HG02588 (cell line): ENCODE measurements around the gene CCNQ.

Source experiments
- ATAC-seq: cut with Tn5 transposase; IDR thresholded peaks from one replicate; pipeline ENCODE4 v1.9.1; 2021; ENCODE audit warnings: mild to moderate bottlenecking, moderate library complexity; ENCODE audit not compliant: unreplicated experiment

CCNQ gene

GRCh38 chrX:153637121-153638040 is 38.4 kb upstream of the CCNQ start:
- no peak for ATAC-seq

DNA sequence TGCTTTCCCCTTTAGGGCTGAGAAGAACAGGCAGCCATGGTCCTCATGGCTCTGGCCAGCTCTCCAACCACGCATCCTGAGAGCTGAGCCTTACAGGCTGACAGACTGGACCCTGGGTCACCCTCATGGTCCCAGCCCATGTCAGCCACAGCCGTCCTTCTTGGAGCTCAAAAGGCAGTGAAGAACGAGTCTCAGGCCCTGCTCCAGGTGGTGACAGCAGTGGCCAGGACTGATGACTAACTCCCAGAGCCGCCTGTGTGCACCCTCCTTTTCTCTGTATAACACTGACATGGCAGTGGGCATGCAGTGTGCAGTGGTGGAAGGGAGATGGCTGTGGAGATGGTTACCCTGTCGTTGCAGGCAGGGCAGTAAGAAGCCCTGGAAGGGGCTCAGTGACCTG is 37.8 kb upstream of the CCNQ start:
- no peak for ATAC-seq

- no peak for ATAC-seq
Observed at GRCh38 chrX:153635788-153636668, 37.1 kb upstream of the CCNQ start.

DNA sequence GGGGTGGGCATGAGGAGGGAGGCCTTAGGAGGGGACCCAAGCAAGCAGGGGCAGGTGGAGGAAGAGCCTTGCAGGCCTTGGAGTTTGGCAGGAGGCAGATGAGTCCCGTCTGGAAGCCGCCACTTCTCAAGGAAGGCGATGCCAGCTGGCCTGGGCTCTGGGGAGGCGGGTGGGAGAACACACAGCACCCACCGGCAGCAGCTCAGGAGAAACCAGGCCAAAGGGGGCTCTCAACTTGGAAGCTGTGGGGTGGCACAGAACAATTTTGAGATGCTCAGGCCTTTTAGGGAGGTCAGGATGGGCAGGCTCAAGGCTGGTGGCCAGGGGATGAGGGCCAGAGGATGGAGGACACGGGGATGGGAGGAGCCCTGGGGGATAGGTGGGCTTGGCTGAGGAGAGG is 36.4 kb upstream of the CCNQ start:
- no peak for ATAC-seq

- no peak for ATAC-seq
Observed at GRCh38 chrX:153634832-153635231, 35.9 kb upstream of the CCNQ start.

DNA sequence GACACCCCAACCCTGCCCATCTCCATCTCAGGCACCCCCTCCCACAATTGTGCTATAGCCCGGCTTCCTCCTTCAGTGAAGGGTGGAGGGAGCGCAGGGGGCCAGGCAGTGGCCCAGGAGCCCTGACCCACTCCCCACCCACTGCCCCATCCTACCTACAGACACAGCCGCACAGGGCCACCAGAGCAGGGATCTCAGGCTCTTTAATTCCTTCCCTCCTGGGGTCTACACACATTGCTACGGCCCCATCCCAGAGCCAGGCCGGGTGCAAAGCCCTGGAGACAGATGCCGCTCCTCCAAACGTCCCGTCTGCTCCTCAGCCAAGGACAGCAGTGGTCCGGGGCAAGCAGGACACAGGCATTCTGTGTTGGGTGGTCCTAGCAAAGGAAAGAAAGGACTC is 35.3 kb upstream of the CCNQ start:
- ATAC-seq = no peak

GRCh38 chrX:153633607-153634180 is 34.8 kb upstream of the CCNQ start:
- no peak for ATAC-seq

DNA sequence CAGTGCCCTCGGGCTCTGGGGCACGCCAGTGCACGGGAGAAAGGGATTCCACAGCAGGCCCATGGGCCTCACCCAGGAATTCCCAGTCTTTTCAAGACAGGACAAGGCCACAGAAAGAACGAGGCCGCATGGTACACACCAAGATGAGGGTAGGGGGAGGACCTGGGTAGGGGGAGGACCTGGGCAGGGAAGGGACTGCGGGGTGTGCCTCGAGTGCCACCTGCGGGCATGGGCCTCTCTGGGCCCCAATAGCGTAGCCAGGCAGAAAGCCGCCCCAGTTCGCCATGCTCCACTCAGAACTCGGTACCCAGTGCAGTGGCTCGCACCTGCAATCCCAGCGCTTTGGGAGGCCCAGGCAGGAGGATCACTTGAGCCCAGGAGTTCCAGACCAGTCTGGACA is 34.1 kb upstream of the CCNQ start:
- no peak for ATAC-seq

DNA sequence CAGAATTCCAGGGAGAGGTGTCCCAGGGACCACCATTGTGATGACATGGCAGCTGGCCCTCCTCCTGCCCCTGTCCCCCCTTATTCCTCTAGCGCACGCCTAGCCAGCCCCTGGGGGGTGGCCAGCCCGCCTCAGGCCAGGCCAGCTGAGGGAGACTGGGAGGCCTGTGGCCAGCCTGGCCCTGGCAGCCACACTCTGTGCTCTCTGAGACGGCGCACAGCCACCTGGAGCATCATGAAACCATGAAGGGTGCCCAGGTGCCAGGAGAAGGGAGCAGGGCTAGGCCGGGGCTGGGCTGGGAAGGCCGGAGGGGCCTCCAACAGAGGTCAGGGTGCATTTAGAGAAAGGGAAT is 33.6 kb upstream of the CCNQ start:
- no peak for ATAC-seq

DNA sequence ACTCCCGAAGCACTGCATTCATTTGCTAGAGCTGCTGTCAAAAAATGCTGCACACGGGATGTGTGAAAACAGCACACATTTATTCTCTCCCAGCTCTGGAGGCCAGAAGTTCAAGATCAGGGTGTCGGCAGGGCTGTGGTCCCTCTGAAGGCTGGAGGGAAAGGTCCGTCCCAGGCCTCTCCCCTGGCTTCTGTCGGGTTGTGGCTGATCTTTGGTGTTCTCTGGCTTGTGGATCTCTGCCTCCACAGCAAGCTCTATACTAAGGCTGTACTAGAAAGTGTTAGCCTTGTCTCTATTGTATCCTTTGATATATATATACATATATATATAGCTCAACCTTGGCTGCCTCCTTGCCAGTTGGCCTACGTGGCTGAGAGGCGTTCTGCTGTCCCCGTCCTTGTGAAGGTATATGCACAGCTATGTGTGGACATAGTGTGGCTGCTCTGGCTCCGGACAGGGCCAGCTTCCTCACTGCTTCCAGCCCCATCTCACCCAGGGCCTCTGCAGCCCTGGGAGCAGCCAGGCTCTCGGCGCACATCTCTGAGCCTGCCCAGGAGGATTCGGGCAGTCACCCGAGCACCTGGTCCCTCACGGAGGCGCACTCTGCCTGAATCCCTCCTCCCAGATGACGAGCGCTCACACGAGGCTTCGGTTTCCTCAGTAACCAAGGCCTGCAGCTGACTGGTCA is 33.1 kb upstream of the CCNQ start:
- no peak for ATAC-seq

DNA sequence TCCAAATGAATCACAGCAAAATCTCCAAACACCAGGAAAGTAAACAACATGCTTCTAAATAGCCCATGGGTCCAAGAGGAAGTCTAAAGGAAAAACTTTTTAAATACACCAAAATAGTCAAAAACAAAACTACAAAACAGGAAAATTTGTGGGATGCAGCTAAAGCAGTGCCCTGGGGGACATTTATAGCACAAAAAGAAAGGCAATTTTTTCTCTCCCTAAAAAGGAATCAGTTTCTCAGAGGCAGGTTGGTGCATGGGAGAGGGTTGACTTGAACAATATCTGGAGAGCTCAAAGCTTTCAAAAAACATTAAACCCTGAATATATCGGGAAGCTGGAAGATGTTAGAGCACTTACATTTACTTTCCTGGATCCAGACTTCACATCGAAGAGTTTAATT is 32.4 kb upstream of the CCNQ start:
- no peak for ATAC-seq

DNA sequence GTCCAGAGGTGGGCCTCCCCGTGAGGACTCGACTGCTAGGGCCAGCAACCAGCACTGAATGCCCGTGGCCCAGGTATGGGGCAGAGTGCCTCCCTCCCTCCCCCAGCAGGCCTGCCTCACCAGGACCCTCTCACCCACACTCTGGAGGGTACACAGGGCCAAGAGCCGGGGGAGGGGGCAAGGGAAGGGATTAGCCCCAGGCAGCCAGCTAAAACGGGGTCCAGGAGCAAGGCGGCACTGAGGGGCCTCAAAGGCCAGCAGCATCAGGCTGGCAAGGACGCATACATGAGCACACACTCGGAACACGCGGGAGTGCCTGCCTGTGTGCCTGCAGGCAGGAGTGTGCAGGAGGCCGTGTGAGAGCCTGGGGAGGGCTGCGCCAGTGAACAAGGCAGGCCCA is 29.7 kb upstream of the CCNQ start:
- no peak for ATAC-seq

DNA sequence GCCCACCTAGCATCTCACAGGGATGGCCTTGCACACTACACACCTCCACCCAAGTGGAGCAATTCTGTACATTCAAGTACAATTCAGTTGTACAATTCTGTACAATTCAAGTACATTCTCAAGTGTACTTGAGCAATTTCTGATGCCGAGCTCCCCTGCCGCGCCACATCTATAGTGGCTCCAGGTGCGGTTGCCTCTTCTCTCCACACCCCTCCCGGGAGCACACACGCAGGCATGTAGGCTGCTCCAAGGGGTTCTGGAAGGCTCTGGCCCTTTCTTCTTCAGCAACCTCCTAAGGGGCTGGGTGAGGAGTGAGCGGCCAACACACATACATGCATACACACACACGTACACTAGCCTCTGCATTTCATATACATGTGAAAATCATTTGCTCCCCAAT is 29.2 kb upstream of the CCNQ start:
- no peak for ATAC-seq

DNA sequence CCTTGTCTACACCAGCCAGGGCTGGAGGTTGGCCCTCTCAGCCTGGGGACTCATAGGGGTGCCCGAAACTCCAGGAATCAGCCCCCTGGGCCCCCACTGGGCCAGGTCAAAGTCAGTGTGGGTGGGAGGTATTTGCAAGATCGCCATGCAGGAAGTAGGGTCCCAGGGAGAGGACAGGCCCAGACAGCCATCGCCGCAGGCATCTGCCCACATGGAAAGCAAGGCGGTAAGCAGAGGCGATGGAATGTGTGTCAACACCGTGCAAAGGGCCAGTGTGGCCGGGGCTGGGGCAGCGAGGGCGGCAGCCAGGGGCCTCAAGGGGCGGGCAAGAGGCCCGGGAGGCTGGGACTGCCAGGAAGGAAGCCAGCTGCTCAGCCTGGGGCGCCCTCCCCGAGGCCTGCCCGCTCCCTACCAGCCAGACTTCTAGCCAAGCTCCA is 28.8 kb upstream of the CCNQ start:
- ATAC-seq = no peak

GRCh38 chrX:153626863-153627674 is 28.1 kb upstream of the CCNQ start:
- ATAC-seq = no peak

- ATAC-seq = no peak
Observed at GRCh38 chrX:153626025-153626633, 27.2 kb upstream of the CCNQ start.

DNA sequence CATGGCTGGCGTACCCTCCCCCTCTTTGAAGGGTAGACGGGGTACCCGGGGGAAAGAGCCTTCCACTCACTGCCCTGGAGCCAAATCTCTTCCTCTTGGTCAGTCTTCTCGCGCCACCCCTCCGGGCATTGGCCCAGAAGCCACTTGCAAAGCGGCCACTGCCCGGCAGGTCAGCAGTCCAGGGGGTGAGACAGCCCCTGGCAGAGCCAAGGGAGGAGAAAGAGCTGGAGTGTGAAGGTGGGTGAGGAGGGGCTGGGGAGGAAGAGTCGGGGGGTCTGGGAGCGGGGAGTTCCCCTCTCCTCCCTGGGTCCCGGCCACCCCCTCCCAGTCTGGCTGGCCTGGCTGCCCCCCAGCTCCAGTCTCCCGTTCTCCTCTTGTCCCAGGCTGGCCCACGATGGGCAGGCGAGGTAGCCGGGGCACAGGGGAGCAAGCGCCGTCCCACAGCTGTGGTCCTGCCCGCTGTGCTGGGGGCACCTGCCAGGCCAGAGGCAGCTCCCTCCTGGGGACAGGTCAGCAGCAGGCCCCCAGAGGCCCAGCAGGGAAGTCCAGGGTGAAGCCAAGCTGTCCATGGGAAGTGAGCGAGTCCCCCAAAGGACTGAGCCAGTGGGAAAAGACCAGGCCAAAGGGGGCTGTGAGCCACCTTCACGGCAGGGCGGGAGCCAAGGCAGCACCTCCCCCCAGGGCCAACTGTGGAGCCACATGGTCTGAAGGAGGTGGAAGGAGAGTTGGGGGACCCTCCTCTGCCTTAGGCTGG is 26.5 kb upstream of the CCNQ start:
- no peak for ATAC-seq

DNA sequence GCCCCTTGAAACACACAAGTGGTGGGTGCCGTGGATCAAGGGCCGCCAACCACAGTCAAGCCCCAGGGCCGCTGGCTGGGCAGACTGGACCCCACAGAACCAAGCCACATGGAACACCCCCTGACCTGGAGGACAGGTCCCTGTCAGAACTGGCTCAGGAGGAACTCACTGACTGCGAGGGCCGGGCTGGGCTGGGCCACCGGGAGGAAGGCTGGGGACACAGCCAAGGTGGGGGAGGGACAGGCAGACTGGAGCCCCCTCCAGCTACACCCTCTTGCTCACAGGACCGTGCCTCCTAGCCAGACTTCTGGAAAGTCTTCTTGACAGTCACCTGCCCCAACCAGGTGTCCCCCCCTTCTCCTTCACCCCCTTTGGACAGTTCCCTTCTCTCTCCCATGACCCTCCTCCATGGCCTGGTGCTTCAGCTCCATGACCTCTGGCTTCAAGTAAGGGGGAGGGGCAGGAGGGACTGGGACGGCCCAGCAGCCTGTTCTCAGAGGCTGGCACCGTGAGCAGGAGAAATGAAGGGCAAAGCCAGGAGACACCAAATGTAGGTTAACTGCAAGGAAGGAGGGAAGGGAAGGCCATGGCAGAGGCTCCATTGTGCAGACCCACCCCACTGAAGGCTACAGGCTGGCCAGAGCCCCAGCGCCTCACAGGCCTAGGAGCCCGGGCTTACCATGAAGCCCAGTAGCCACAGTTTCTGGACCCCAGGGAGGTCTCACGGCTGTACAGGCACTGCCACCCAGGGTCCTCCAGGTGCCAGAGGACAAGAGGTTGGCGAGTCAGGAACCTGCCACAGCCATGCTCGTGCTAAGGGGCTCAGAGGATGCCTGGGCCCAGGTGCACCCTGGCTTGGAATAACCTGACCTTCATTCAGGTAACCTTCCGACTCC is 25.5 kb upstream of the CCNQ start:
- no peak for ATAC-seq
